Measurements from ENCODE around the gene TUBB2B.

Gene TUBB2B

GRCh38 chr6:3227363-3228045 lies at the start of gene TUBB2B:
TSS of gene TUBB2B (minus strand) at chr6:3227653. CDS start at chr6:3227543, 110 bp downstream.
- no peak for FAIRE-seq

GRCh38 chr6:3277251-3277650 lies 49.8 kb upstream of the TUBB2B start:
- FAIRE-seq = no peak

GRCh38 chr6:3276174-3277167 lies 49.0 kb upstream of the TUBB2B start:
- no peak for FAIRE-seq

GRCh38 chr6:3273707-3274521 lies 46.5 kb upstream of the TUBB2B start:
- FAIRE-seq = no peak

GRCh38 chr6:3272911-3273547 lies 45.6 kb upstream of the TUBB2B start:
- no peak for FAIRE-seq

GRCh38 chr6:3271756-3272155 lies 44.3 kb upstream of the TUBB2B start:
- FAIRE-seq = no peak

- no peak for FAIRE-seq
These were observed 42.8 kb upstream of the TUBB2B start for GRCh38 chr6:3270258-3270657.

- no peak for FAIRE-seq
These were observed 42.0 kb upstream of the TUBB2B start for GRCh38 chr6:3269281-3269975.

- no peak for FAIRE-seq
These were observed 41.2 kb upstream of the TUBB2B start for GRCh38 chr6:3268680-3269079.

- no peak for FAIRE-seq
These were observed 39.7 kb upstream of the TUBB2B start for GRCh38 chr6:3267162-3267561.

- FAIRE-seq = no peak
These were observed 38.7 kb upstream of the TUBB2B start for GRCh38 chr6:3266170-3266569.

GRCh38 chr6:3265671-3266070 lies 38.2 kb upstream of the TUBB2B start:
- no peak for FAIRE-seq

- FAIRE-seq = no peak
These were observed 36.9 kb upstream of the TUBB2B start for GRCh38 chr6:3264356-3264755.

- no peak for FAIRE-seq
These were observed 35.6 kb upstream of the TUBB2B start for GRCh38 chr6:3263096-3263495.

- FAIRE-seq = no peak
These were observed 34.5 kb upstream of the TUBB2B start for GRCh38 chr6:3261921-3262320.

GRCh38 chr6:3261518-3261820 lies 34.0 kb upstream of the TUBB2B start:
- FAIRE-seq = no peak

GRCh38 chr6:3260772-3261517 lies 33.5 kb upstream of the TUBB2B start:
- FAIRE-seq = no peak

- FAIRE-seq = no peak
These were observed 32.8 kb upstream of the TUBB2B start for GRCh38 chr6:3260296-3260695.

GRCh38 chr6:3259491-3259958 lies 32.1 kb upstream of the TUBB2B start:
- FAIRE-seq = no peak

- FAIRE-seq = no peak
These were observed 31.5 kb upstream of the TUBB2B start, which contains the start of gene PSMG4 for GRCh38 chr6:3258720-3259490. TSS of gene PSMG4 (plus strand) at chr6:3258947. CDS start at chr6:3259023, 76 bp downstream.

All from endometrium (tissue), 2 donors.